SK-N-MC (cell line): ENCODE measurements around the gene SPAM1.

Experiments
- EZH2 ChIP-seq: fragments of 200-600 bp; sonication (generic); IDR thresholded peaks from one replicate; pipeline ENCODE4 v1.6.1; 2017; ENCODE audit warnings: antibody characterized with exemption
- FOXP2 ChIP-seq: optimal IDR thresholded peaks from 2 replicates; pipeline ENCODE3; 2011; ENCODE audit warnings: mild to moderate bottlenecking, moderate library complexity; ENCODE audit not compliant: insufficient read depth; ENCODE audit errors: extremely low read length, control extremely low read depth
- POLR2AphosphoS5 ChIP-seq: IDR thresholded peaks from 2 replicates; pipeline ENCODE4 v1.6.1; 2012; ENCODE audit warnings: mild to moderate bottlenecking, low read depth, low read length, borderline replicate concordance

- TF ChIP-seq POLR2AphosphoS5: no peak
- TF ChIP-seq EZH2: no peak
- TF ChIP-seq FOXP2: no peak
Observed at GRCh38 chr7:123994449-123994848, 69.4 kb downstream of the SPAM1 start.
